ENCODE results near the gene SLCO2A1.

SLCO2A1 gene

GRCh38 chr3:133994166-133994890, 35.4 kb downstream of the SLCO2A1 start:
- no peak for TF ChIP-seq CTCF (conservative IDR thresholded peaks at IDR 0.05; ENCODE audit: low read depth, low read length)
- H3K27me3 ChIP-seq (ENCODE audit: insufficient read depth, low read depth), result no peaks in the 10 kb centered on the region
- H3K27ac ChIP-seq, result no peak overlapping the region
- no peaks in the 10 kb centered on the region for H4K20me1 ChIP-seq (ENCODE audit: insufficient read depth)
- no peak overlapping the region for H3K4me2 ChIP-seq
- no peaks in the 10 kb centered on the region for H3K36me3 ChIP-seq (ENCODE audit: insufficient read depth)
- no peak overlapping the region for H2AFZ ChIP-seq (ENCODE audit: low read depth)
- no peaks in the 10 kb centered on the region for H3K79me2 ChIP-seq (ENCODE audit: insufficient read depth, low read depth)
- no peaks in the 10 kb centered on the region for H3K4me1 ChIP-seq (ENCODE audit: low read depth, poor library complexity, severe bottlenecking)
- no peak overlapping the region for H3K9ac ChIP-seq
- H3K4me3 ChIP-seq (IDR thresholded peaks at IDR 0.05; ENCODE audit: insufficient read depth, low read depth, low read length), result no peak overlapping the region

- H3K27me3 ChIP-seq (ENCODE audit: insufficient read depth, low read depth), result no peaks in the 10 kb centered on the region
- H3K27ac ChIP-seq, result no peak overlapping the region
- H3K36me3 ChIP-seq (ENCODE audit: insufficient read depth), result no peaks in the 10 kb centered on the region
- H4K20me1 ChIP-seq (ENCODE audit: insufficient read depth), result no peaks in the 10 kb centered on the region
- no peaks in the 10 kb centered on the region for H3K4me1 ChIP-seq (ENCODE audit: low read depth, poor library complexity, severe bottlenecking)
- H3K9ac ChIP-seq, result no peak overlapping the region
- no peak for TF ChIP-seq CTCF (conservative IDR thresholded peaks at IDR 0.05; ENCODE audit: low read depth, low read length)
- no peak overlapping the region for H2AFZ ChIP-seq (ENCODE audit: low read depth)
- H3K4me3 ChIP-seq (IDR thresholded peaks at IDR 0.05; ENCODE audit: insufficient read depth, low read depth, low read length), result no peak overlapping the region
- no peaks in the 10 kb centered on the region for H3K79me2 ChIP-seq (ENCODE audit: insufficient read depth, low read depth)
- H3K4me2 ChIP-seq, result no peak overlapping the region
These were observed 36.6 kb downstream of the SLCO2A1 start for GRCh38 chr3:133992951-133993620.

GRCh38 chr3:133992381-133992780, 37.3 kb downstream of the SLCO2A1 start:
- Histone ChIP-seq H3K4me2 (no peak overlapping the region), H3K4me1 (ENCODE audit: low read depth, poor library complexity, severe bottlenecking) (no peaks in the 10 kb centered on the region), H3K27ac (no peak overlapping the region), H4K20me1 (ENCODE audit: insufficient read depth) (no peaks in the 10 kb centered on the region), H3K4me3 (IDR thresholded peaks at IDR 0.05; ENCODE audit: insufficient read depth, low read depth, low read length) (no peak overlapping the region), H2AFZ (ENCODE audit: low read depth) (no peak overlapping the region), H3K36me3 (ENCODE audit: insufficient read depth) (no peaks in the 10 kb centered on the region), H3K9ac (no peak overlapping the region), H3K27me3 (ENCODE audit: insufficient read depth, low read depth) (no peaks in the 10 kb centered on the region), H3K79me2 (ENCODE audit: insufficient read depth, low read depth) (no peaks in the 10 kb centered on the region)
- TF ChIP-seq CTCF (conservative IDR thresholded peaks at IDR 0.05; ENCODE audit: low read depth, low read length), result no peak

- H3K9ac ChIP-seq, result no peak overlapping the region
- H2AFZ ChIP-seq (ENCODE audit: low read depth), result no peak overlapping the region
- TF ChIP-seq CTCF (conservative IDR thresholded peaks at IDR 0.05; ENCODE audit: low read depth, low read length), result no peak
- no peak overlapping the region for H3K27ac ChIP-seq
- no peaks in the 10 kb centered on the region for H3K36me3 ChIP-seq (ENCODE audit: insufficient read depth)
- no peaks in the 10 kb centered on the region for H3K79me2 ChIP-seq (ENCODE audit: insufficient read depth, low read depth)
- H3K4me1 ChIP-seq (ENCODE audit: low read depth, poor library complexity, severe bottlenecking), result no peaks in the 10 kb centered on the region
- no peaks in the 10 kb centered on the region for H4K20me1 ChIP-seq (ENCODE audit: insufficient read depth)
- H3K4me3 ChIP-seq (IDR thresholded peaks at IDR 0.05; ENCODE audit: insufficient read depth, low read depth, low read length), result no peak overlapping the region
- H3K4me2 ChIP-seq, result no peak overlapping the region
- H3K27me3 ChIP-seq (ENCODE audit: insufficient read depth, low read depth), result no peaks in the 10 kb centered on the region
These were observed 38.1 kb downstream of the SLCO2A1 start for GRCh38 chr3:133991637-133992036.

Measured in KMS-11 (cell line).